ENCODE data around the gene PGRMC1. TPM values are rescaled to one million over a fixed set of nuclear protein-coding genes. Genes with fewer than 3 reads are reported as not detected.

The PGRMC1 gene
- polyA plus RNA-seq, 1 of the 3 experiments (the other 2 are of a cell fraction), result 65.3 TPM

DNA sequence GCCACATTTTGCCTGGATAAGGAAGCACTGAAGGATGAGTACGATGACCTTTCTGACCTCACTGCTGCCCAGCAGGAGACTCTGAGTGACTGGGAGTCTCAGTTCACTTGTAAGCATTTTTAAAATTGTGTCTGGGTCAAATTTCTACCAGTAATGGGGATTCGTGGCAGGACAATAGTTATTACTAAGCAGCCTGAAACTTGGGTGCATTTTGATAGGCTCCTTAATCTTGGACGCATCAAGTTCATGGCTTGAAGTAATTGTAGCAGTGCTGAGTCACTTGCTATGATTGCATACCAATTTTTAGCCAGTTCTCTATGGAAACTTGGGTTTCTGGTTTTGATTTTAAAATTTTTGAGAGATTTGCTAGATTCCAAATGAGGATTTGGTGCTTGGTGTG is 4.3 kb downstream of the PGRMC1 start:
- Histone ChIP-seq H3K9me2 (no peaks in the 10 kb centered on the region), H3K9ac (no peak overlapping the region; the same call in 1 of the 2 replicates), H2AFZ (ENCODE audit: low read depth) (no peak overlapping the region), H3K4me1 (ENCODE audit: control insufficient read depth in 1 of 2, insufficient read depth in 2 of 2, low read depth in 1 of 2, low read length in 1 of 2) (peaks cover 2 to 3% of the 10 kb centered on the region in 2 experiments; a peak in 1 of 4 replicates), H3K9me3 (no peaks in the 10 kb centered on the region), H3K4me3 (ENCODE audit: low read depth in 2 of 2, low read length in 1 of 2) (no peak overlapping the region), H4K20me1 (ENCODE audit: insufficient read depth) (no peaks in the 10 kb centered on the region), H3K4me2 (peak overlapping the region; percentile 49; the same call in 1 of the 2 replicates), H3K36me3 (replicated peaks in 1 of 2; ENCODE audit: control insufficient read depth in 1 of 2, insufficient read depth in 2 of 2, low read length in 1 of 2) (peaks cover 16 to 18% of the 10 kb centered on the region in 2 experiments), H3K27me3 (ENCODE audit: insufficient read depth) (no peaks in the 10 kb centered on the region), H3K27ac (ENCODE audit: low read depth in 2 of 2, low read length in 1 of 2) (peak overlapping the region; percentile 39 to 79; a peak in 3 of 4 replicates), H3F3A (replicated peaks; ENCODE audit: insufficient read depth) (peaks cover 10% of the 10 kb centered on the region), H3K79me2 (ENCODE audit: insufficient read depth) (peaks cover 57% of the 10 kb centered on the region)
- WGBS (ENCODE audit: low lambda C conversion rate), result 31% methylated on average over 3 of the region's 3 CpGs
- CTCF ChIA-PET, result no interaction called here
- POLR2A ChIA-PET, result no interaction called here
- DNase-seq, result no peak
- TF ChIP-seq, protein P1, sequence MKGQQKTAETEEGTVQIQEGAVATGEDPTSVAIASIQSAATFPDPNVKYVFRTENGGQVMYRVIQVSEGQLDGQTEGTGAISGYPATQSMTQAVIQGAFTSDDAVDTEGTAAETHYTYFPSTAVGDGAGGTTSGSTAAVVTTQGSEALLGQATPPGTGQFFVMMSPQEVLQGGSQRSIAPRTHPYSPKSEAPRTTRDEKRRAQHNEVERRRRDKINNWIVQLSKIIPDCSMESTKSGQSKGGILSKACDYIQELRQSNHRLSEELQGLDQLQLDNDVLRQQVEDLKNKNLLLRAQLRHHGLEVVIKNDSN (IDR thresholded peaks at IDR 0.05; ENCODE audit: borderline replicate concordance, low read depth), result no peak
- TF ChIP-seq RAD21 (IDR thresholded peaks at IDR 0.05; ENCODE audit: low read length) (no peak), GATA2 (CRISPR knock-in tag; IDR thresholded peaks at IDR 0.05) (no peak), ELF1 (IDR thresholded peaks at IDR 0.05) (no peak), YY1 (IDR thresholded peaks at IDR 0.05; ENCODE audit: low read depth) (no peak), JUND (IDR thresholded peaks at IDR 0.05) (peak; percentile 23; the same call in 1 of the 2 replicates), POLR2AphosphoS5 (IDR thresholded peaks at IDR 0.05; ENCODE audit: low read depth, low read length) (no peak), EZH2phosphoT487 (IDR thresholded peaks at IDR 0.05; ENCODE audit: borderline replicate concordance, low read depth) (no peak), FOSL2 (IDR thresholded peaks at IDR 0.05; ENCODE audit: borderline replicate concordance, low read depth) (peak; percentile 33; the same call in 1 of the 2 replicates), TCF12 (IDR thresholded peaks at IDR 0.05) (peak; percentile 47), GABPA (IDR thresholded peaks at IDR 0.05; ENCODE audit: low read depth) (no peak), MXI1 (IDR thresholded peaks at IDR 0.05; ENCODE audit: low read depth, low read length) (no peak), RFX5 (IDR thresholded peaks at IDR 0.05; ENCODE audit: low read length) (no peak), TEAD4 (IDR thresholded peaks at IDR 0.05; ENCODE audit: borderline replicate concordance, insufficient read depth) (no peak), NRF1 (IDR thresholded peaks at IDR 0.05; ENCODE audit: low read depth, low read length) (no peak), SMC3 (IDR thresholded peaks at IDR 0.05; ENCODE audit: low read depth, low read length) (no peak), RCOR1 (IDR thresholded peaks at IDR 0.05; ENCODE audit: low read length) (no peak), MEF2A (IDR thresholded peaks at IDR 0.05; ENCODE audit: borderline replicate concordance, low read depth) (no peak), SIN3A (IDR thresholded peaks at IDR 0.05; ENCODE audit: borderline replicate concordance, low read depth, low read length) (no peak), NFIC (IDR thresholded peaks at IDR 0.05; ENCODE audit: borderline replicate concordance) (no peak), FOXM1 (IDR thresholded peaks at IDR 0.05; ENCODE audit: low read depth) (no peak)
- TF ChIP-seq, protein P2, sequence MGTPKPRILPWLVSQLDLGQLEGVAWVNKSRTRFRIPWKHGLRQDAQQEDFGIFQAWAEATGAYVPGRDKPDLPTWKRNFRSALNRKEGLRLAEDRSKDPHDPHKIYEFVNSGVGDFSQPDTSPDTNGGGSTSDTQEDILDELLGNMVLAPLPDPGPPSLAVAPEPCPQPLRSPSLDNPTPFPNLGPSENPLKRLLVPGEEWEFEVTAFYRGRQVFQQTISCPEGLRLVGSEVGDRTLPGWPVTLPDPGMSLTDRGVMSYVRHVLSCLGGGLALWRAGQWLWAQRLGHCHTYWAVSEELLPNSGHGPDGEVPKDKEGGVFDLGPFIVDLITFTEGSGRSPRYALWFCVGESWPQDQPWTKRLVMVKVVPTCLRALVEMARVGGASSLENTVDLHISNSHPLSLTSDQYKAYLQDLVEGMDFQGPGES (IDR thresholded peaks at IDR 0.05; ENCODE audit: low read depth, low read length), result no peak
- TF ChIP-seq, protein P3, sequence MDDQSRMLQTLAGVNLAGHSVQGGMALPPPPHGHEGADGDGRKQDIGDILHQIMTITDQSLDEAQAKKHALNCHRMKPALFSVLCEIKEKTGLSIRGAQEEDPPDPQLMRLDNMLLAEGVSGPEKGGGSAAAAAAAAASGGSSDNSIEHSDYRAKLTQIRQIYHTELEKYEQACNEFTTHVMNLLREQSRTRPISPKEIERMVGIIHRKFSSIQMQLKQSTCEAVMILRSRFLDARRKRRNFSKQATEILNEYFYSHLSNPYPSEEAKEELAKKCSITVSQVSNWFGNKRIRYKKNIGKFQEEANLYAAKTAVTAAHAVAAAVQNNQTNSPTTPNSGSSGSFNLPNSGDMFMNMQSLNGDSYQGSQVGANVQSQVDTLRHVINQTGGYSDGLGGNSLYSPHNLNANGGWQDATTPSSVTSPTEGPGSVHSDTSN (IDR thresholded peaks at IDR 0.05), result 0 out of 2 replicates have a peak, but pooled peaks have one; percentile 8
- TF ChIP-seq, protein P4, sequence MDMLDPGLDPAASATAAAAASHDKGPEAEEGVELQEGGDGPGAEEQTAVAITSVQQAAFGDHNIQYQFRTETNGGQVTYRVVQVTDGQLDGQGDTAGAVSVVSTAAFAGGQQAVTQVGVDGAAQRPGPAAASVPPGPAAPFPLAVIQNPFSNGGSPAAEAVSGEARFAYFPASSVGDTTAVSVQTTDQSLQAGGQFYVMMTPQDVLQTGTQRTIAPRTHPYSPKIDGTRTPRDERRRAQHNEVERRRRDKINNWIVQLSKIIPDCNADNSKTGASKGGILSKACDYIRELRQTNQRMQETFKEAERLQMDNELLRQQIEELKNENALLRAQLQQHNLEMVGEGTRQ (IDR thresholded peaks at IDR 0.05; ENCODE audit: borderline replicate concordance, low read depth, low read length), result no peak
- TF ChIP-seq, protein P5, sequence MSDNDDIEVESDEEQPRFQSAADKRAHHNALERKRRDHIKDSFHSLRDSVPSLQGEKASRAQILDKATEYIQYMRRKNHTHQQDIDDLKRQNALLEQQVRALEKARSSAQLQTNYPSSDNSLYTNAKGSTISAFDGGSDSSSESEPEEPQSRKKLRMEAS (IDR thresholded peaks at IDR 0.05; ENCODE audit: low read depth), result no peak
- TF ChIP-seq, protein P6, sequence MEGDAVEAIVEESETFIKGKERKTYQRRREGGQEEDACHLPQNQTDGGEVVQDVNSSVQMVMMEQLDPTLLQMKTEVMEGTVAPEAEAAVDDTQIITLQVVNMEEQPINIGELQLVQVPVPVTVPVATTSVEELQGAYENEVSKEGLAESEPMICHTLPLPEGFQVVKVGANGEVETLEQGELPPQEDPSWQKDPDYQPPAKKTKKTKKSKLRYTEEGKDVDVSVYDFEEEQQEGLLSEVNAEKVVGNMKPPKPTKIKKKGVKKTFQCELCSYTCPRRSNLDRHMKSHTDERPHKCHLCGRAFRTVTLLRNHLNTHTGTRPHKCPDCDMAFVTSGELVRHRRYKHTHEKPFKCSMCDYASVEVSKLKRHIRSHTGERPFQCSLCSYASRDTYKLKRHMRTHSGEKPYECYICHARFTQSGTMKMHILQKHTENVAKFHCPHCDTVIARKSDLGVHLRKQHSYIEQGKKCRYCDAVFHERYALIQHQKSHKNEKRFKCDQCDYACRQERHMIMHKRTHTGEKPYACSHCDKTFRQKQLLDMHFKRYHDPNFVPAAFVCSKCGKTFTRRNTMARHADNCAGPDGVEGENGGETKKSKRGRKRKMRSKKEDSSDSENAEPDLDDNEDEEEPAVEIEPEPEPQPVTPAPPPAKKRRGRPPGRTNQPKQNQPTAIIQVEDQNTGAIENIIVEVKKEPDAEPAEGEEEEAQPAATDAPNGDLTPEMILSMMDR (IDR thresholded peaks at IDR 0.05), result no peak
- TF ChIP-seq, protein P7, sequence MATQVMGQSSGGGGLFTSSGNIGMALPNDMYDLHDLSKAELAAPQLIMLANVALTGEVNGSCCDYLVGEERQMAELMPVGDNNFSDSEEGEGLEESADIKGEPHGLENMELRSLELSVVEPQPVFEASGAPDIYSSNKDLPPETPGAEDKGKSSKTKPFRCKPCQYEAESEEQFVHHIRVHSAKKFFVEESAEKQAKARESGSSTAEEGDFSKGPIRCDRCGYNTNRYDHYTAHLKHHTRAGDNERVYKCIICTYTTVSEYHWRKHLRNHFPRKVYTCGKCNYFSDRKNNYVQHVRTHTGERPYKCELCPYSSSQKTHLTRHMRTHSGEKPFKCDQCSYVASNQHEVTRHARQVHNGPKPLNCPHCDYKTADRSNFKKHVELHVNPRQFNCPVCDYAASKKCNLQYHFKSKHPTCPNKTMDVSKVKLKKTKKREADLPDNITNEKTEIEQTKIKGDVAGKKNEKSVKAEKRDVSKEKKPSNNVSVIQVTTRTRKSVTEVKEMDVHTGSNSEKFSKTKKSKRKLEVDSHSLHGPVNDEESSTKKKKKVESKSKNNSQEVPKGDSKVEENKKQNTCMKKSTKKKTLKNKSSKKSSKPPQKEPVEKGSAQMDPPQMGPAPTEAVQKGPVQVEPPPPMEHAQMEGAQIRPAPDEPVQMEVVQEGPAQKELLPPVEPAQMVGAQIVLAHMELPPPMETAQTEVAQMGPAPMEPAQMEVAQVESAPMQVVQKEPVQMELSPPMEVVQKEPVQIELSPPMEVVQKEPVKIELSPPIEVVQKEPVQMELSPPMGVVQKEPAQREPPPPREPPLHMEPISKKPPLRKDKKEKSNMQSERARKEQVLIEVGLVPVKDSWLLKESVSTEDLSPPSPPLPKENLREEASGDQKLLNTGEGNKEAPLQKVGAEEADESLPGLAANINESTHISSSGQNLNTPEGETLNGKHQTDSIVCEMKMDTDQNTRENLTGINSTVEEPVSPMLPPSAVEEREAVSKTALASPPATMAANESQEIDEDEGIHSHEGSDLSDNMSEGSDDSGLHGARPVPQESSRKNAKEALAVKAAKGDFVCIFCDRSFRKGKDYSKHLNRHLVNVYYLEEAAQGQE (IDR thresholded peaks at IDR 0.05; ENCODE audit: low read depth, low read length), result no peak
